Thymus (tissue), 11 donors: ENCODE measurements around the gene ANO7. TPM values are rescaled to one million over a fixed set of nuclear protein-coding genes. Genes with fewer than 3 reads are reported as not detected.
A peak's percentile ranks its signal among the peaks of the same experiment; 100 is the strongest.

Experiments used
- DNase-seq, 9 donors: peaks; one replicate each; pipeline ENCODE4 v3.0.0-alpha.2; 2013; ENCODE audit warnings: low spot score in 9 of 9, low read depth in 6 of 9, missing footprints in 1 of 9
- H3K27ac ChIP-seq, 2 donors: one replicate each; pipeline ENCODE4 v1.5.1; 2013; ENCODE audit warnings: control low read depth in 1 of 2, low read depth in 1 of 2, low read length in 1 of 2, mild to moderate bottlenecking in 1 of 2, moderate library complexity in 1 of 2
- H3K27me3 ChIP-seq, 2 donors: one replicate each; pipeline ENCODE4 v1.5.1; 2013; ENCODE audit warnings: low read length in 1 of 2; ENCODE audit not compliant: control insufficient read depth in 2 of 2, insufficient read depth in 1 of 2
- H3K36me3 ChIP-seq, 2 donors: one replicate each; pipeline ENCODE4 v1.5.1; 2013; ENCODE audit warnings: low read length in 1 of 2, mild to moderate bottlenecking in 1 of 2, moderate library complexity in 1 of 2; ENCODE audit not compliant: control insufficient read depth in 2 of 2, insufficient read depth in 2 of 2
- H3K4me1 ChIP-seq, 2 donors: one replicate each; pipeline ENCODE4 v1.5.1; 2013; ENCODE audit warnings: low read length in 2 of 2; ENCODE audit not compliant: control insufficient read depth in 2 of 2, insufficient read depth in 2 of 2
- H3K4me3 ChIP-seq, 2 donors: one replicate each; pipeline ENCODE4 v1.5.1; 2013; ENCODE audit warnings: low read length in 2 of 2, control low read depth in 1 of 2, mild to moderate bottlenecking in 1 of 2
- H3K9me3 ChIP-seq, 2 donors: one replicate each; pipeline ENCODE4 v1.5.1; 2013; ENCODE audit warnings: low read length in 1 of 2, mild to moderate bottlenecking in 1 of 2; ENCODE audit not compliant: control insufficient read depth in 2 of 2, insufficient read depth in 1 of 2
- WGBS: extraction: QIAGEN DNeasy Blood & Tissue Kit; methylation state at CpG from one replicate; pipeline ENCODE4 v1.1.7; 2013; 5-methylcytosine and 5-hydroxymethylcytosine counted together
- polyA plus RNA-seq: library from polyadenylated mRNA; stranded (reverse); fragments of 200-250 nt; gene quantifications from one replicate; pipeline ENCODE4 v1.2.3, GENCODE V29; 2013
- total RNA-seq: library from RNA; stranded (reverse); fragments of 120-200 nt; gene quantifications from one replicate; pipeline ENCODE4 v1.2.4, GENCODE V29; 2013
- donor health status: healthy.

ANO7 gene
- total and polyA plus RNA-seq, 2 donors, result 0.09 to 0.41 TPM

GRCh38 chr2:241268716-241269445, 80.4 kb downstream of the ANO7 start:
- Histone ChIP-seq H3K27ac (no peak overlapping the region), H3K9me3 (no peaks in the 10 kb centered on the region), H3K27me3 (peaks cover 2 to 17% of the 10 kb centered on the region in 2 donors), H3K36me3 (peaks cover 17 to 29% of the 10 kb centered on the region in 2 donors), H3K4me3 (no peak overlapping the region), H3K4me1 (peaks cover 3 to 19% of the 10 kb centered on the region in 2 donors)
- WGBS, result 98% methylated on average over 14 of the region's 14 CpGs
- DNase-seq, result no peak

DNA sequence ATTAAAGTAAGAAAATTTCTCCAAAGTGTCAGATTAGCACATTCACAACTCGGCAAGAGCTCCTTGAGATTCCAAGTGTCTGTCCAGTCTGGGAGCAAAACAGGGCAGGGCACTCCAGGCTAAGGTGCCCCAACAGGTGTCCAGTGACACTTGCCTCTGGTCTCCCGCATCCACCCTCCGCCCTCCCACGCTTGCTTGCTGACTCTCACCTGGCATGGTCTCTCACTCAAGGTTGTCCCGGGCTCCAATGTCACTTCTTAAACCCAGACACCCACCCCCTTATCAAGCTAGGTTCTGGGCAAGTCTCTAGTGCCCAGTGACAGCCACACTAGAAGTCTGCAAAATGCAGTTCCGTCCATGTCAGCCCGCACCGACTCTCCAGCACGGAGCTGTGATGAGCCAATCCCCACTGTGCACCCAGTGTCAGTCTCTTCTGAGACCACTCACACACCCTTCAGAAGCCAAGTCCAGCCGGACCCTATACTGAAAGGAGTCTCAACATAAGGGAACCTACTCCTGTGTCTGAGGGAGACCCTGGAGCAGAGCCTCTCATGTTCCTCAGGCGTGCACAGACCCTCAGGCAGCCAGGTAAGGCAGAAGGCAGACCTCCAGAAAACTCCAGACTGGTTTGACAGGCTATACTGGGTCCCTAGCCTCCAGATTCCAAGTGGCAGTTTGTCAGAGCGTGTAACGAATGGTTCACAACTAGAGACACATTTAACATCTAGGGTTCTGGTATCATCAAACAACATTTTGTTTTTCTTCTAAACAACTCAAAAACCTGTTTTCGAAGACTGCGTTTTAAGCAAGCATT, 81.4 kb downstream of the ANO7 start:
- DNase-seq, result no peak
- peaks cover 10 to 22% of the 10 kb centered on the region in 2 donors for H3K36me3 ChIP-seq
- H3K4me1 ChIP-seq, result peaks cover 3 to 28% of the 10 kb centered on the region in 2 donors
- no peak overlapping the region for H3K4me3 ChIP-seq
- WGBS, result 97% methylated on average over 15 of the region's 15 CpGs
- no peaks in the 10 kb centered on the region for H3K9me3 ChIP-seq
- no peak overlapping the region for H3K27ac ChIP-seq
- H3K27me3 ChIP-seq, result peaks cover 2 to 17% of the 10 kb centered on the region in 2 donors

DNA sequence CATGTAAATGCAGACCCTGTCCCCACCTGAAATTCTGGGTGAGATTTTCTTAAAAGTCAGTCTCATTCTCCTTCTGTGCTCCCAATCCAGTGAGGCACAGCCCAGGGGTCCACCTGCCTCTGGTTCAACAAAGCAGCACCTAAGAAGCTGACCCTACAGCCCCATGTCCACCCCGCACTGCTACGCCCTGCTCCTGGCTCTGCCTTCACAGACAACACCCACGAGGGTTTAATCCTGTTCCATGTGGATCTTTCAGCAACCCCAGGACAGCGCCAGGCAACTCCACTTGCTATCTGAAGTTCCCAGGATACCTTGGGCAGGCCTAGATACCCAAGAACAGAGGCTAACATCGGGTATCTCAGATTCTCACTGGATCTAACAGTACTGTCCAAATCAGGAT, 82.1 kb downstream of the ANO7 start:
- peaks cover 2 to 17% of the 10 kb centered on the region in 2 donors for H3K27me3 ChIP-seq
- peaks cover 3 to 28% of the 10 kb centered on the region in 2 donors for H3K4me1 ChIP-seq
- 96% methylated on average over 5 of the region's 5 CpGs for WGBS
- DNase-seq, result no peak
- peaks cover 7 to 18% of the 10 kb centered on the region in 2 donors for H3K36me3 ChIP-seq
- no peaks in the 10 kb centered on the region for H3K9me3 ChIP-seq
- H3K4me3 ChIP-seq, result no peak overlapping the region
- no peak overlapping the region for H3K27ac ChIP-seq

DNA sequence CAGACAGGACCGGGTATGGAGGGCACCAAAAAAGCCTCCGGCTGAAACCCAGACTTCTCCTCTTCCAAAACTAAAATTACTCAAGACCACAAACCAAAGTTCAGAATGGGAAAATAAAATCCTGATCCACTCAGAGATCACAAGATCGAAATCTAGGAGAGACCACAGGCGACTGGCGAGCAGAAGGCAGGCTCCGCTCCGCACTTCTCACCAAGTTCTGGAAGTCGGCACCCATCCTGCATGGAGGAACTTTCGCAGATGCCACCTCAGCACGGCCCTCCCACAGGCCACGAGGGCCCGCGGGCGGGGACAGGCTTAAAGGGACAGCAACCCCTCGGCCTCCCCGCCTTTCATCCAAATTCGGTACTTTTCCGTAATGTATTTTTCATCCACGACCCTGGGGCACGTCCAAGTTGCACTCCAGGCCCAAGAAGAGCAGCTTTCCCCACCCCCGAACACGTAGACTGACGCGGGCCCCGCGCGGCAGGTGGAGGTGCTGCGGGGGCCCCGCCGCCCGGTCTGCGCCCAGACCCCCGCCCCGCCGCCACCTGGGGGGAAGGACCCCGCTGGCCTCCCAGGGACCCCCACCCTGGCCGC, 83.3 kb downstream of the ANO7 start:
- Histone ChIP-seq H3K9me3 (no peaks in the 10 kb centered on the region), H3K4me3 (peak overlapping the region; percentile 44 to 64), H3K4me1 (peaks cover 3 to 28% of the 10 kb centered on the region in 2 donors), H3K27ac (peak overlapping the region in 1 of 2 donors; percentile 54), H3K27me3 (peaks cover 2 to 17% of the 10 kb centered on the region in 2 donors), H3K36me3 (peaks cover 3 to 5% of the 10 kb centered on the region in 2 donors)
- DNase-seq, result peak in 3 of 9 donors; percentile 22 to 48 (median 27)
- 1% methylated on average over 37 of the region's 37 CpGs for WGBS

DNA sequence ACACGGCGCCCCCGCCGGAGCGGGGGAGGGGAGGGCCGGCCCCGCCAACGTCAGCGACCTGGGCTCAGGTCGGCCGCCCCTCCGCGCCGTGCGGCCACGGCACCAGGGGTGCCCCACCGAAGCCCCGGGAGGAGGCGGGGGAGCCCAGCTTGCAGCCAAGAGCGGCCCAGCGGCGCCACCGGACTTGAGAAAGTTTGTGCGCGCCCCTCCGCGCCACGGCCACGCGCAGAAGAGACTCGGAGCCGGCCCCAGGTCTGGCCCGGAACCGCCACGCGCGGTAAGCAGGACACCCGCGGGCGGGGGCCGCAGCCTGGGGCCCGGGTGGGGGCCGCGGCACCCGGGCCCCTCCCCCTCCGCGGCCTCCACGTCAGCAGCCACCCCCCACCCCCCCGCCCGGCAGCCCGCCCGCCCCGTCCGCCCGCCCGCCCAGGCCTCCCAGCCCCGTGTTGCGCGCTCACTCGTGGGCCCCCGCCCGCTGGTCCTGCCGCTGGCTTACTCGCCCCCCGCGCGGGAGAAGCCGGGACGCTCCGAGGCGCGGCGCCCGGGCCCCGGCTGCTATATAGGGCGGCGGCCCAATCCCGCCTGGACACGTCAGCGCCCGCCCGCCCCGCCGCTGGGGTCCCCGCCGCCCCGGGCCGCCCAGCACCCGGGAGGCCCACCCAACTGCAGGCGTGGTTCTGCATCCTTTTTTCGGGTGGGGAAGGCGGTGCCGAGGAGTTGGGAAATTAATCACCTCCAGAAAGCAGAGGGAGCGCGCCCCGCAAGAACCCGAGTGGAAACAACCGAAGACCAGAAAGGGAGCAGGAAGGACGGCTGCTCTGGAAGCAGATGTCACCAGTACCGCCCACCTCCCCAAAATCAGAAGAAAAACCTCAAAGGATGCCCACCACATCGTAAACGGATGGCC, 84.1 kb downstream of the ANO7 start:
- 2% methylated on average over 102 of the region's 102 CpGs for WGBS
- H3K27me3 ChIP-seq, result peaks cover 2 to 17% of the 10 kb centered on the region in 2 donors
- peaks cover 3 to 5% of the 10 kb centered on the region in 2 donors for H3K36me3 ChIP-seq
- H3K4me1 ChIP-seq, result peaks cover 3 to 28% of the 10 kb centered on the region in 2 donors
- peak overlapping the region in 1 of 2 donors; percentile 54 for H3K27ac ChIP-seq
- peak in 4 of 9 donors; percentile 16 to 43 (median 20) for DNase-seq
- H3K4me3 ChIP-seq, result peak overlapping the region; percentile 25 to 64
- H3K9me3 ChIP-seq, result no peaks in the 10 kb centered on the region

GRCh38 chr2:241273210-241274020, 84.9 kb downstream of the ANO7 start:
- DNase-seq, result no peak
- H3K4me1 ChIP-seq, result peaks cover 3 to 28% of the 10 kb centered on the region in 2 donors
- peaks cover 0 to 3% of the 10 kb centered on the region in 2 donors for H3K36me3 ChIP-seq
- WGBS, result 82% methylated on average over 21 of the region's 21 CpGs
- no peaks in the 10 kb centered on the region for H3K9me3 ChIP-seq
- peaks cover 2 to 17% of the 10 kb centered on the region in 2 donors for H3K27me3 ChIP-seq
- no peak overlapping the region for H3K27ac ChIP-seq
- H3K4me3 ChIP-seq, result peak overlapping the region; percentile 25 to 64

DNA sequence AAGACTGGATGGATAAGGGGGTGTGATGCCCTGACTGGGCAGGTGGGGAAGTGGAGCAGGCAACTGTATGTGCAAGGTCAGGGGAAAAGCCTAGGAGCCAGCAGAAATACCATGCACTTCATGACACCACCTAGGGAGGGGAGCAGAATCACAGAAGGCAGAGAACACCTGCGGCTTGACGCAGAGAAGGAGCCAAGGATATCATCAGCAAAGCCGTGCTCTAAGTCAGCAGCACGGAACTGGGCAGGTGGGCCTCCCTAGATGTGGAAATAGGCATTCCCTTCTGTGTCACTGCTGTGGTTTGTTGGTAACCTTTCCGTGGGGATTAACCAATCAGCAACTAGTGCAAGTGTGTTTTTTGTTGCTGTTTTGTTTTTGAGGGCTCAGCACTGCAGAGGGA, 85.7 kb downstream of the ANO7 start:
- Histone ChIP-seq H3K4me3 (no peak overlapping the region), H3K27me3 (peaks cover 2 to 17% of the 10 kb centered on the region in 2 donors), H3K9me3 (no peaks in the 10 kb centered on the region), H3K27ac (no peak overlapping the region), H3K36me3 (peaks cover 0 to 2% of the 10 kb centered on the region in 2 donors), H3K4me1 (peaks cover 3 to 28% of the 10 kb centered on the region in 2 donors)
- 84% methylated on average over 5 of the region's 5 CpGs for WGBS
- DNase-seq, result peak in 2 of 9 donors; percentile 17 to 43
